GM19455 (cell line): Measurements from ENCODE around the gene PRKG1.
"Not testable (repeated sequence)": the region's sequence is repeated elsewhere in the genome, so short reads cannot be mapped to it uniquely, and the experiment has no call there.

Source experiments
- ATAC-seq: cut with Tn5 transposase; IDR thresholded peaks from one replicate; pipeline ENCODE4 v1.9.1; 2021; ENCODE audit not compliant: unreplicated experiment

Gene PRKG1

GRCh38 chr10:52027055-52027705 lies 952.9 kb downstream of the PRKG1 start:
- no peak for ATAC-seq

DNA sequence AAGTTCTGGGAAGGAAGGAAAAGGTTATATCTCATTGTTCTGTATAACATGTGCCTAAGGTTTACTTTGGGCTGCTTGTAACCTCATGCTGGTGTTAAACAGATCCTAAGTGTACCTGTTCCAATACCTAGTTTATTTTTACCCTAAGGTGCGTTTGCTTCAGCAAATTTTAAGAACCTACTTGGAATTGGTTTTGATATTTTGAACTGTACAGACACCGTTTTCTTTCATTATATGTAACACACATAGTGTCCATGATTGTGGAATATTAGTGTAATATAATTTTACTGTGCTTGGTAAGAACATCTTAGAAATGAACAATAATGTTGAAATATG lies 954.2 kb downstream of the PRKG1 start:
- no peak for ATAC-seq

- no peak for ATAC-seq
Measured at GRCh38 chr10:52029628-52030027, 955.3 kb downstream of the PRKG1 start.

DNA sequence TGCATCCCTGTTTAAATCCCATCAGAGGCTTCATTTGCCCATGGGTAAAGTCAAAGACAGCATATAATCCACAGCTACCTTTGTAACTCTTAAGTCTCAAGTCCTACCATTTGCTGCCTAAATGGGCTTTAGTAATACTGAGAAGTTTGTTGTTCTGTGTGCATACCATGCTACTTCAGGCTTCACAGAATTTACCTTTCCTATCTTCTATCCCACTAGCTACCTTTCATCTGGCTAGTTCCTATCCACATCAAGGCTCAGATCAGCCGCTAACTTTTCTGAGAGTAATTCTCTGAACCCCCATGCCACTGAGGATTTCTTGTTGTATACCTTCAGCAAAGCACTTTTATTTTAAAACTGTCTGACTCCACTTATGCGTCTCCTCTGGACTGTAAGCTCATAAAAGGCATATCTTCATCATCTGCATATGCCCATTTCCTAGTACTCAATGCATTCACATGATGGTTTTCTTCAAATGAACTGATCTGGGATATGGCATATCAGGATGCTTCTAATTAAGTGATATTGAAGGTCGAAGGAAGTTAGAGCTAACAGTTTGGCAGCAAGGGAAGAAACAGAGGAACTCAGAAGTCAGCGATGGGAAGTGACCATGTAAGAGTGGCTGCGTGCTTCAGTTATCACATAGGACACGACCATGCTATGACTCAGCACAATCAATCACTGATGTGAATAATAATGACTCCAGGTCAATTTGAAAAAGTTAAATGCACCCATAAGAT lies 955.9 kb downstream of the PRKG1 start:
- ATAC-seq: no peak

- no peak for ATAC-seq
Measured at GRCh38 chr10:52030975-52031374, 956.7 kb downstream of the PRKG1 start.

DNA sequence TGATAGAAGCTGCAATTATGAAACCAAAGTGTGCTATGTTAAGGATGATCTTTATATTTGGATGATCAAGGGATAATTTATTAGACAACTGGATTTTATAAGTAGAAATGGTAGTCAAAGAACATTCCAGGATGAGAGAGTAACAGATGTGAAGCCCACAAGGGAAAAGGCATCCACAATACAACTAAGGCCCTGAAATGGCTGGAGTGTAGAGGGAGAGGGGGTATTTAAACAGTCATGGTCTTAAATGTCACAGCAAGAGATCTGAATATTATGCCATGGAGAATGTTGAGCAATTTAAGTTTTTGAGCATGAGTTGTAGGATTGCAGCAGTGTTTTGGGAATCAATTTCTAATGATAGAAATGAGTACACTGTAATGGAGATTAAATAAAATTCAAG lies 957.5 kb downstream of the PRKG1 start:
- no peak for ATAC-seq

- ATAC-seq: no peak
Measured at GRCh38 chr10:52032681-52033629, 958.7 kb downstream of the PRKG1 start.

DNA sequence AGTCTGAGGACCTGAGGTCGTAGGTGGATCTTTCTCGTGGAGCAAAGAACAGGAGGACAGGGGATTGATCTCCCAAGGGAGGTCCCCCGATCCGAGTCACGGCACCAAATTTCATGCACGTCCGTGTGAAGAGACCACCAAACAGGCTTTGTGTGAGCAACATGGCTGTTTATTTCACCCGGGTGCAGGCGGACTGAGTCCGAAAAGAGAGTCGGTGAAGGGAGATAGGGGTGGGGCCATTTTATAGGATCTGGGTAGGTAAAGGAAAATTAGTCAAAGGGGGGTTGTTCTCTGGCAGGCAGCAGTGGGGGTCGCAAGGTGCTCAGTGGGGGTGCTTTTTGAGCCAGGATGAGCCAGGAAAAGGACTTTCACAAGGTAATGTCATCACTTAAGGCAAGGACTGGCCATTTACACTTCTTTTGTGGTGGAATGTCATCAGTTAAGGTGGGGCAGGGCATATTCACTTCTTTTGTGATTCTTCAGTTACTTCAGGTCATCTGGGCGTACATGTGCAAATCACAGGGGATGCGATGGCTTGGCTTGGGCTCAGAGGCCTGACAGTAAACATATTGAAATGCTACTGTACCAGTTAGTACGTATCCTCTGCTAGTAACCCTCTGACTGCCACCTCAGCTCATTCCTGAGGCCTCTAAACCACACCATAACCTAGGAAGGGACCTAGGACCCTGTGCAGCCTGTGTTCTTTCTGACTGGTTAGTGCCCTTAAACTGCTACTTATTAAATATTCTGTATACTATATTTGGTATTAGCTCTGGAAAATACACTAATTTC lies 964.9 kb downstream of the PRKG1 start:
- ATAC-seq: not testable (repeated sequence)

- no peak for ATAC-seq
Measured at GRCh38 chr10:52040486-52040885, 966.2 kb downstream of the PRKG1 start.

- no peak for ATAC-seq
Measured at GRCh38 chr10:52043811-52044210, 969.5 kb downstream of the PRKG1 start.

- no peak for ATAC-seq
Measured at GRCh38 chr10:52048051-52048450, 973.8 kb downstream of the PRKG1 start.

- ATAC-seq: no peak
Measured at GRCh38 chr10:52050429-52051047, 976.3 kb downstream of the PRKG1 start.

DNA sequence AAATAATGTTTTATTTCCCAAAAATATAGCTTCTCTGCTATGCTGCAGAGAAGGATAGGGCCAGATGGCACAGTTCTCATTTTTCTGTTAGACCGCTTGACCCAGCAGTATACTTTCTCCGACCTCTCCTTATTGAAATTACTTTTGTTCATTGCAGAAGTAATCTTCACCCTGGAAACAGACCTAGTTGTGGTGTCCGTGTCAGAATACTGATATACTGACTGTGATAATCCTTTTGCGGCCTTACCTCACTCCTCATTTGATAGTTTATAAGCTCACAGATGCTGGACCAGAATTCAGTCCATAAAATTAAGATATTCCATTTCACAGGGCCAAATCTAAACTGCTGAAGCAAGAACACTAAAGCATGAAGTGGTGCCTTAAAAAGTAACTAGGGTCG lies 979.2 kb downstream of the PRKG1 start:
- no peak for ATAC-seq

DNA sequence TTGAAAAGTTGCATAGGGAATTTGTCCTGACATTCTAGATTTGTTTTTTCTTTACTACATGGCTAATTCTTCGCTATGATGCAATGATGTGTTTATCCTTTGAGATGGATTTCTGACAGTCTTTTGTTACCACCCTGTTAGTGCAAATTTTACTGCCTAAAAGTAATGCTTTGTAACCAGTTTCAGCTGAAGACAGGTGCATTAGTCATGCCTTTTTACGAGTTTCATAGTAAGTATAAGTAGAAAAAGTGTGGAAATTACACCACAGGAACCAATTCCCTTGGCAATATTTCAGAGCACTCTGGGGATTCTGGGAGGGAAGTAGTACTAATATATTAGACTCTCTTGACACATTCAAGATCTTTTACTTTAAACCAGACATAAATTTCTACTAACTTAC lies 982.0 kb downstream of the PRKG1 start:
- no peak for ATAC-seq

DNA sequence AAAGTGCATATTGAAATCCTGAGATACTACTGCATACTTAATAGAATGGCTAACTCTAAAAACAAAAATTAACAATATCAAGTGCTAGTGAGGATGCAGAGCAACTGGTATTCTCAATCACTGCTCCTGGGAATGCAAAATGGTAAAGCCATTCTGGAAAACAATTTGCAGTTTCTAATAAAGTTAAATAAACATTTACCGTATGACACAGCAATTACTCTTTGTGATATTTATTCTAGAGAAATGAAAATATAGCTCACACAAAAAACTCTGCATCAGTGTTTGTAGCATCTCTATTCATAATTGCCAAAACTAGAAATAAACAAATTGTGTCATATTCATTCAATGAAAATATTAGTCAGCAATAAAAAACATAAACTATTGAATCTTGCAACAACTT lies 984.8 kb downstream of the PRKG1 start:
- ATAC-seq: no peak

DNA sequence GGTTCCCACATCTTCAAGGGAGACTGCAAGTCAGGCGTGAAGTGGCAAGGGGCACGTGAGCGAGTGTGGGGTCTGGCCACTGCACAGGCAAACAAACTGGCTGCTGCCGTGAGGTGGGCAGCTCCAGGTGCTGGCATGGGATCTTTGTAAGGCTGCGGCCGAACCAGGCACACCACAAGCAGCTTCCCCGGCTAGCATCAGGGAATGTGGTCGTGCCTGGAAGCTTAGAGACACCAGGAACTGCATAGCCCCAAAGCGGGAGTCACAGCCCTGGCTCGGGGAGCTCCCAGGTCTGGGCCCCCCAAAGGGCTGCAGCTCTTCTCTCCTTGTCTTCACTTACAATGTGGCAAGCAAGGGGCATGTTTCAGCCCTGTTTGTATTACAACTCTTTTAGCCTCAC lies 988.9 kb downstream of the PRKG1 start:
- ATAC-seq: no peak

- ATAC-seq: no peak
Measured at GRCh38 chr10:52064084-52064845, 990.0 kb downstream of the PRKG1 start.

DNA sequence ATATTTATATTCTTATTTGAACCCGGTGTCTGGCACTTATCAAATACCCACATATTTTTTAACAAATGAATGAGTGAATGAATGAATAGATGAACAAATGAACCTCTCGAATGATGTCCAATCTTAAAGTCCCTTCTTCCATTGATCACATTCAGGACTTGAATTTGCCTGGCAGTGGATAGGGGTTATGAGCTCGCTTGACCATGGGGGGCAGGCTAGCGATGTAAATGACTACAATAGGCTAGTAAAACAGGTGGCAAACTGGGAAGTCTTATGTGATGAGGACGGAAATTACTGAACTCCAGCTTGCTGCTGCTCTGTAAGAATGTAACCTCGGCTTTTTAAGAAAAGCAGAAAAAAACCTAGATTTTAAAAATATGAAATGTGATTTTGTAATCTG lies 992.1 kb downstream of the PRKG1 start:
- ATAC-seq: no peak

DNA sequence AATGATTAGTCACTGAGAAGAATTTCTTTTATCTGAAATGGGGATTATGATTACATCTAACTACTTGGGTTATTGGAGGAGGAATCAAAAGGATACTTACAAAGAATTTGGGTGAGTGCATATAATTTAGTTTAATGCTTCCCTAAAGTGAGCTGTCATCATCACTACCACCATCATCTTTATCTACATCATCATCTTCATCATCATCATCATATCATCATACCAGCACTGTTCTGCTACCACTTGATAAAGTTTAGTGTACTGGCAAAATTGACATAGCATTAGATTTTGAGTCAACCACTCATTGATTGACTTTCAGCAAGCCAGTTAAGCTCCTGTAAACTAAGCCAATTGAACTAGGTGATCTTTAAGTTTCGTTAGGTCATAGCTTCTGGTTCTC lies 994.2 kb downstream of the PRKG1 start:
- ATAC-seq: no peak

DNA sequence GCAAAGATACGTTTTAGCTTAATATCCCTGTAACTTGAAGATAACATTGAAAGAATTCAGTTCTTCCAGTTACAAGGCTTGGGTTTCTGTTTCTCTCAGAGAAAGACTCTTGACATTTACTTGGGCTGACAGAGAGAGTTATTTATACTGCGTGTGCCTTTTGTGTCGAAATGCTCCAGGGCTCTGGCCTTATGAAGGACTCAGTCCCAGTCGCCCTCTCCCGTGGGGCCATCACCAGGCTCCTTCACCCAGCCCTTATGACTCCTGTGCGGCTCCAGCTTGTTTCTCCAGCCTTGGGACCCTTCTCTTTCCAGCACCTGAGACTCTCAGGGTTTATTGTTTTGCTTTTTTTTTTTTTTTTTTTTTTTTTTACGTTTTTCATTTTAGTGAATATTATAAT lies 997.5 kb downstream of the PRKG1 start:
- no peak for ATAC-seq
